K562 treated with DMSO at 1 percent for 48 hours (cell line): ENCODE data around the gene NAA10. TPM values are rescaled to one million over a fixed set of nuclear protein-coding genes. Genes with fewer than 3 reads are reported as not detected.

Source experiments
- total RNA-seq: library from RNA; unstranded; fragments of 300-600 nt; gene quantifications from 2 replicates; pipeline ENCODE4 v1.2.3, GENCODE V29; 2022; ENCODE audit warnings: low replicate concordance; ENCODE audit errors: extremely low read depth

NAA10 gene
- not detected in 2 replicates for total RNA-seq

GRCh38 chrX:153934762-153935325, at the start of gene NAA10:
TSS of gene NAA10 (minus strand) at chrX:153935037. CDS start at chrX:153934904, 133 bp downstream.

GRCh38 chrX:153972368-153973126, 37.7 kb upstream of the NAA10 start, which contains the start of gene TMEM187:
TSS of gene TMEM187 (plus strand) at chrX:153972754. CDS start at chrX:153982063, 9,309 bp downstream.

GRCh38 chrX:153971450-153972367, 36.9 kb upstream of the NAA10 start, which contains the start of gene HCFC1:
TSS of gene HCFC1 (minus strand) at chrX:153971818. CDS start at chrX:153970840, 978 bp downstream.

GRCh38 chrX:153944140-153944799, 9.4 kb upstream of the NAA10 start, which contains the start of gene RENBP:
TSS of gene RENBP (minus strand) at chrX:153944643. CDS start at chrX:153944610, 33 bp downstream.

GRCh38 chrX:153925739-153926551, 8.9 kb downstream of the NAA10 start, which contains the start of gene ARHGAP4:
TSS of gene ARHGAP4 (minus strand) at chrX:153926264. CDS start at chrX:153926202, 62 bp downstream.

GRCh38 chrX:153903991-153904957, 30.6 kb downstream of the NAA10 start, which contains the start of gene AVPR2:
TSS of gene AVPR2 (plus strand) at chrX:153904673. CDS start at chrX:153905146, 473 bp downstream.

GRCh38 chrX:153885968-153886903, 48.6 kb downstream of the NAA10 start, which contains the start of gene L1CAM:
TSS of gene L1CAM (minus strand) at chrX:153886173. CDS start at chrX:153875836, 10,337 bp downstream.

Other genes with a start within 250 kb of the NAA10 start
- gene SLC6A8, start 247.1 kb downstream of the NAA10 start, total RNA-seq = not detected in 2 replicates
- gene BCAP31, start 210.7 kb downstream of the NAA10 start, total RNA-seq = 306 TPM in 1 of 2 replicates, not detected in the other
- not detected in 2 replicates for gene ABCD1, start 210.2 kb downstream of the NAA10 start, total RNA-seq
- not detected in 2 replicates for gene PLXNB3, start 170.8 kb downstream of the NAA10 start, total RNA-seq
- gene SRPK3, start 154.0 kb downstream of the NAA10 start, total RNA-seq = not detected in 2 replicates
- not detected in 2 replicates for gene IDH3G, start 140.7 kb downstream of the NAA10 start, total RNA-seq
- 1,814 TPM in 1 of 2 replicates, not detected in the other for gene SSR4, start 140.4 kb downstream of the NAA10 start, total RNA-seq
- gene PDZD4, start 104.5 kb downstream of the NAA10 start, total RNA-seq = not detected in 2 replicates
- gene L1CAM, start 48.9 kb downstream of the NAA10 start, total RNA-seq = not detected in 2 replicates
- gene AVPR2, start 30.4 kb downstream of the NAA10 start, total RNA-seq = not detected in 2 replicates
- gene ARHGAP4, start 8.8 kb downstream of the NAA10 start, total RNA-seq = not detected in 2 replicates
- not detected in 2 replicates for gene RENBP, start 9.6 kb upstream of the NAA10 start, total RNA-seq
- 51.6 TPM in 1 of 2 replicates, not detected in the other for gene HCFC1, start 36.8 kb upstream of the NAA10 start, total RNA-seq
- gene TMEM187, start 37.7 kb upstream of the NAA10 start, total RNA-seq = not detected in 2 replicates
- not detected in 2 replicates for gene IRAK1, start 84.9 kb upstream of the NAA10 start, total RNA-seq
- gene MECP2, start 162.7 kb upstream of the NAA10 start, total RNA-seq = 1,743 TPM in 1 of 2 replicates, not detected in the other
- gene OPN1LW, start 209.2 kb upstream of the NAA10 start, total RNA-seq = not detected in 2 replicates
- not detected in 2 replicates for gene OPN1MW, start 247.6 kb upstream of the NAA10 start, total RNA-seq